Measurements from ENCODE around the gene ANGPTL2. TPM values are rescaled to one million over a fixed set of nuclear protein-coding genes. Genes with fewer than 3 reads are reported as not detected.
A peak's percentile ranks its signal among the peaks of the same experiment; 100 is the strongest.

ANGPTL2 gene
- total RNA-seq, 1 donor from 2014 or later: 19.4 TPM

DNA sequence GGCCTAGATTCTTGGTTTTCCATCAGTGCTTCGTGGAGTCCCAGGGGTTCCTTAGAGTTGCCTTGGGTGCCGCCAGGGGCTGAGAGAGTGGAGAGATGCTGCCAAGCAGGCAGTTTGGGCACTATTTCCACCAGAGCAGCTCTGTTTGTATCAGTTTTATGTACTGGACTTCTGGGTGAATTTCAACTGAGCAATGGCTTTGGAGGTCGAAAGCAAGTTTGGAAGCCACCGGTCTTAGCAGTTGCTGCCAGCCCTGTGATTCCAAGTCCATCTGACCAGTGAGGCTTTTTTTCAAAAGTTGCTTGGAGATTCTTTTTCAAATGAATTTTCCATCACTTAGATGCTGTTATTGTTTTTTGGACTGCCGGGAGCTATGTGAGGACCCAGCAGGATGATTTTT, 68.5 kb downstream of the ANGPTL2 start:
- TF ChIP-seq, protein P1, sequence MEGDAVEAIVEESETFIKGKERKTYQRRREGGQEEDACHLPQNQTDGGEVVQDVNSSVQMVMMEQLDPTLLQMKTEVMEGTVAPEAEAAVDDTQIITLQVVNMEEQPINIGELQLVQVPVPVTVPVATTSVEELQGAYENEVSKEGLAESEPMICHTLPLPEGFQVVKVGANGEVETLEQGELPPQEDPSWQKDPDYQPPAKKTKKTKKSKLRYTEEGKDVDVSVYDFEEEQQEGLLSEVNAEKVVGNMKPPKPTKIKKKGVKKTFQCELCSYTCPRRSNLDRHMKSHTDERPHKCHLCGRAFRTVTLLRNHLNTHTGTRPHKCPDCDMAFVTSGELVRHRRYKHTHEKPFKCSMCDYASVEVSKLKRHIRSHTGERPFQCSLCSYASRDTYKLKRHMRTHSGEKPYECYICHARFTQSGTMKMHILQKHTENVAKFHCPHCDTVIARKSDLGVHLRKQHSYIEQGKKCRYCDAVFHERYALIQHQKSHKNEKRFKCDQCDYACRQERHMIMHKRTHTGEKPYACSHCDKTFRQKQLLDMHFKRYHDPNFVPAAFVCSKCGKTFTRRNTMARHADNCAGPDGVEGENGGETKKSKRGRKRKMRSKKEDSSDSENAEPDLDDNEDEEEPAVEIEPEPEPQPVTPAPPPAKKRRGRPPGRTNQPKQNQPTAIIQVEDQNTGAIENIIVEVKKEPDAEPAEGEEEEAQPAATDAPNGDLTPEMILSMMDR (IDR thresholded peaks at IDR 0.05): no peak
- H3K27ac ChIP-seq: peak overlapping the region; percentile 56
- no peaks in the 10 kb centered on the region for H3K9me3 ChIP-seq
- no peak for DNase-seq
- no peaks in the 10 kb centered on the region for H3K27me3 ChIP-seq
- peaks cover 45% of the 10 kb centered on the region for H3K4me1 ChIP-seq
- no peak overlapping the region for H3K4me3 ChIP-seq
- intact Hi-C loops (cut with DNase I): no loop called here
- H3K36me3 ChIP-seq: no peaks in the 10 kb centered on the region
- no peak for ATAC-seq

DNA sequence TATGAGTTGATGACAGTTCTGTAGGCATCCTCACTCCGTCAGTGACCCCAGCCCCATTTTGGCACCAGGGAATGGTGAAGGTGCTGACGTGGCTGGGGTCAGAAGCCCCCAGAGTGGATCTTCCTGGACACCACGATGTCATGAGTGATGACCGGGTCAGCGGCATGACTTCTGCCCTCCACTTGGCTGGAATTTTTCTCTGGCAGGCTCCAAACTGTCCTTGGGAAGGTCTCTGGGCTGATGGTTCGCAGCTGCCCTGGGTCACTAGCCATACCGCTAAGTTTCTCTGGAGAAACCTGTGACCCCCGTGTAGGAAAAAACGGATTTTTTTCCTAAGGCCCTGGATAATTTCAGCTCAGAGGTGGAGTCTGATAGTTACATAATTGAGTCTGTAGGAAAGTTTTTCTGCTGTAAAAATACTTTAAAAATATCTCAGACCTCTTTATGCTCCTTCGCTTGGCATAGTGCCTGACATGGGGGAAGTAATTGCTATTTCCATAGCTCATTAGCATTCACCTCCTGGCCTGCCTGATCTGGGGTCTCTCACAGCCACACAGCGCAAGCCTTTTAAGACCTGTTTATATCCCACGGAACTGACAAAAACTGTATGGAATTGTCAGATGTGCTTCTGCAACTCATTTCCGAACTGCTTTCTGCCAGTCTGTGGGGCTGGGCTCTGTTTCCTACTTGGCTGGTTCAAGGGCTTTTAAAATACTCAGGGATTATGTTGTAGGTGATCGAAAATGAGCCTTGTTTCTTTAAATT, 69.2 kb downstream of the ANGPTL2 start:
- Histone ChIP-seq H3K27ac (peak overlapping the region; percentile 56), H3K27me3 (no peaks in the 10 kb centered on the region), H3K36me3 (no peaks in the 10 kb centered on the region), H3K4me3 (no peak overlapping the region), H3K9me3 (no peaks in the 10 kb centered on the region), H3K4me1 (peaks cover 47% of the 10 kb centered on the region)
- ATAC-seq: no peak
- DNase-seq: no peak
- TF ChIP-seq, protein P1 (IDR thresholded peaks at IDR 0.05): no peak
- intact Hi-C loops (cut with DNase I): no loop called here

DNA sequence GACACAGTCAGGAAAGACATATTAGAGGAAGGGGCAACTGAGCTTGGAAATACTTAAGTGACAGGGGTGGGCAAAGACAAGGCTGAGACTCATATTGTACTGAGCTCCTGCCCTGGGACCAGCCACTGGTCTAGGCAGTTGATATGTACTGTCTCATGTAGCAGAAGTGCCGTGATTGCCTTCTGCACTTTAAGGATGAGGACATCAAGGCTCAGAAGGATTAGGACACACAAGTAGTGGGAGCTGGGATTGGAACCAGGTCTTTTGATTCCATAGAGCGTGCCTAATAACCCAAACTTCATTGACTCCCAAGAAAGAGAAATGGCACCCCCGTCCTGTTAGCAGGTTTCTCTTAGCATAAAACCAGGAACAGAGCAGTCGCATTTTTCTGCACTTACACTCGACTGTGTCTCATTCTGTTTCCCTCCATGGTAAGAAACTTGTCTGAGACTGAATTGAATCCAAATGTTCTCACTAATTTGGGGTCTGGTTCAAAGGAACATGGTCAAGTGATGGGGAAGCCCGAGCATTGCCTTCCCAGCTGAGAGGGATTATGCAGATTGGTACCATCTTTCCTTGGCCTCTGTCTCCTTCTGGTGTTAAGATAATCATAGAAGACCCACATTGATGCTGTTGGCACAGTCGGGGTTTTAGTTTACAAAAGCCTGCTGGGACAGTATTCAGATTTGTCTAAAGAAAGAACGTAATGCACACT, 70.4 kb downstream of the ANGPTL2 start:
- ATAC-seq (no peak), DNase-seq (no peak)
- Histone ChIP-seq H3K27ac (no peak overlapping the region), H3K9me3 (no peaks in the 10 kb centered on the region), H3K36me3 (no peaks in the 10 kb centered on the region), H3K4me1 (peaks cover 37% of the 10 kb centered on the region), H3K27me3 (no peaks in the 10 kb centered on the region), H3K4me3 (no peak overlapping the region)
- TF ChIP-seq, protein P1 (IDR thresholded peaks at IDR 0.05): no peak
- intact Hi-C loops (cut with DNase I): no loop called here

DNA sequence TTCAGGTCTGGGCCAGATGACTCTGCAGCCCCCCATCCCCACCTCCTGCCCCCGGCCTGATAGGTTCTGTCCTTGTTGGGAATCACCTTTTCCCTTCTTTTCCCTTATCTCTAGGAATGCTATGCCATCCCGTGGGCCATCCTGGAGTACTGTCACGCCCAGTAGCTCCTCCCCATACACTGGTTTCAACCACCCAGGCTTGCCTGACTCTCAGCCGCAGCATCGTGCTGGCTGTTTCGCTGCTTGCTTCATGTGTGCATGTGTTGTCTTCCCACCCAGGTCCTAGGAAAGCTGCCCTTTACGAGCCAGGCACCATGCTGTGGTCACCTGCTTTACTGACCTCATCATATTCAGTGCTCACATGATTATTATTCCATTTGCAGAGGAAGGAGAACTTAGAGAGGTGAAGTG, 71.8 kb downstream of the ANGPTL2 start:
- H3K27ac ChIP-seq: no peak overlapping the region
- H3K4me3 ChIP-seq: no peak overlapping the region
- intact Hi-C loops (cut with DNase I): no loop called here
- H3K9me3 ChIP-seq: no peaks in the 10 kb centered on the region
- ATAC-seq (no peak), DNase-seq (no peak)
- peaks cover 37% of the 10 kb centered on the region for H3K4me1 ChIP-seq
- TF ChIP-seq, protein P1 (IDR thresholded peaks at IDR 0.05): no peak
- no peaks in the 10 kb centered on the region for H3K36me3 ChIP-seq
- H3K27me3 ChIP-seq: no peaks in the 10 kb centered on the region

DNA sequence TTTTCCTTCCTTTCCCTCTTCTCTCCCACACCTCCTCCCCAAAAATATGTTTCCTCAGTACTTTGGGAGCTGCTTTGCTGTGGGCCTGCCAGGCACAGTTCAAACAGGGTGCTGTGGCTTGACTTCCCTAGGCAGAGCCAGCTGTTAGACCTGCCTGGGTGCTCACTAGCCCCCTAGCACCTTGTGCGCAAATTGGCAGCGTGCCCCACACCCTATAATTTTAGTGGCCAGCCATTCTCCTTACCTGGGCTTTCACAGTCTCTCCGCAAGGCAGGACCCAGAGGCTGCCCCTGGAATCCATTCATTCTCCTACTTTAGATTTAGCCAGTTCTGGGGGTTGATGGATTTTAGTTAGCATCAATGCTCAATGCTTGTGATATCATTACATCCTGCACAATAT, 72.3 kb downstream of the ANGPTL2 start:
- H3K36me3 ChIP-seq: no peaks in the 10 kb centered on the region
- H3K4me3 ChIP-seq: no peak overlapping the region
- ATAC-seq (no peak), DNase-seq (no peak)
- no peaks in the 10 kb centered on the region for H3K27me3 ChIP-seq
- H3K4me1 ChIP-seq: peaks cover 37% of the 10 kb centered on the region
- no peaks in the 10 kb centered on the region for H3K9me3 ChIP-seq
- TF ChIP-seq, protein P1 (IDR thresholded peaks at IDR 0.05): no peak
- intact Hi-C loops (cut with DNase I): no loop called here
- peak overlapping the region; percentile 32 for H3K27ac ChIP-seq
